HFF-Myc (cell line): ENCODE results near the gene ASTN1.

Experiments used
- DNase-seq: peaks from one replicate; pipeline ENCODE4 v3.0.0-alpha.2; 2011; ENCODE audit warnings: low read depth; ENCODE audit errors: extremely low read depth
- H3K4me3 ChIP-seq: replicated peaks from 2 replicates; pipeline ENCODE4 v1.5.1; 2011; ENCODE audit warnings: low read depth, mild to moderate bottlenecking, control low read depth, low read length
- CTCF ChIP-seq: IDR thresholded peaks from 2 replicates; pipeline ENCODE4 v1.5.1; 2012; ENCODE audit warnings: mild to moderate bottlenecking, low read depth, low read length, control low read depth; ENCODE audit errors: missing control alignments

Gene ASTN1

GRCh38 chr1:176938375-176938774 lies 226.1 kb downstream of the ASTN1 start:
- DNase-seq: no peak
- no peak for TF ChIP-seq CTCF

GRCh38 chr1:176934370-176934769 lies 230.1 kb downstream of the ASTN1 start:
- no peak for TF ChIP-seq CTCF
- no peak for DNase-seq
- H3K4me3 ChIP-seq: no peak overlapping the region

More at GRCh38 chr1:176938375-176938774, 226.1 kb downstream of the ASTN1 start:
- H3K4me3 ChIP-seq: no peak overlapping the region

GRCh38 chr1:176932114-176933104 lies 232.1 kb downstream of the ASTN1 start:
- DNase-seq: no peak
- no peak for TF ChIP-seq CTCF
- no peak overlapping the region for H3K4me3 ChIP-seq

GRCh38 chr1:176931526-176931925 lies 233.0 kb downstream of the ASTN1 start:
- no peak for DNase-seq
- TF ChIP-seq CTCF: no peak
- H3K4me3 ChIP-seq: no peak overlapping the region

GRCh38 chr1:176926330-176927086 lies 238.0 kb downstream of the ASTN1 start:
- TF ChIP-seq CTCF: no peak
- H3K4me3 ChIP-seq: no peak overlapping the region
- no peak for DNase-seq

- no peak overlapping the region for H3K4me3 ChIP-seq
- no peak for TF ChIP-seq CTCF
- DNase-seq: no peak
Measured at GRCh38 chr1:176925223-176925622, 239.3 kb downstream of the ASTN1 start.
